HCT116 (cell line): ENCODE results near the gene GRK5.

Source experiments
- EZH2 ChIP-seq: fragments of 200-600 bp; sonication (generic); IDR thresholded peaks from 2 replicates; pipeline ENCODE4 v1.6.1; 2017; ENCODE audit warnings: antibody characterized with exemption, mixed run types
- POLR2A ChIP-seq: IDR thresholded peaks from 2 replicates; pipeline ENCODE4 v1.7.0; 2011; ENCODE audit warnings: borderline replicate concordance; ENCODE audit not compliant: insufficient read depth, insufficient read length; ENCODE audit errors: extremely low read depth

GRCh38 chr10:119283387-119283786 is 76.0 kb downstream of the GRK5 start:
- no peak for TF ChIP-seq EZH2
- no peak for TF ChIP-seq POLR2A
